DND-41 (cell line): ENCODE results near the gene SIPA1L3.

ENCODE experiments used
- ATAC-seq: fragments of 200-7000 bp; cut with Tn5 transposase; 3 replicates; pipeline ENCODE4 v1.9.1; 2021; ENCODE audit warnings: low read depth; ENCODE audit not compliant: insufficient read depth
- DNase-seq: peaks from one replicate; pipeline ENCODE4 v3.0.0-alpha.2; 2020
- H2AFZ ChIP-seq: 2 replicates; pipeline ENCODE4 v1.6.0; 2012; ENCODE audit warnings: low read depth, low read length
- H3K27ac ChIP-seq: 2 replicates; pipeline ENCODE4 v1.5.1; 2012; ENCODE audit warnings: low read length, inconsistent platforms
- H3K27me3 ChIP-seq: fragments of 200-600 bp; sonication (generic); 2 replicates; pipeline ENCODE4 v1.6.0; 2012; ENCODE audit warnings: low read length, mild to moderate bottlenecking, inconsistent platforms; ENCODE audit not compliant: insufficient read depth, poor library complexity
- H3K36me3 ChIP-seq: 2 replicates; pipeline ENCODE4 v1.5.1; 2012; ENCODE audit warnings: low read length, inconsistent platforms; ENCODE audit not compliant: insufficient read depth
- H3K4me1 ChIP-seq: 2 replicates; pipeline ENCODE4 v1.5.1; 2012; ENCODE audit warnings: mild to moderate bottlenecking, low read length; ENCODE audit not compliant: insufficient read depth
- H3K4me2 ChIP-seq: 2 replicates; pipeline ENCODE4 v1.6.0; 2012; ENCODE audit warnings: mild to moderate bottlenecking, moderate library complexity, low read length, inconsistent platforms; ENCODE audit not compliant: insufficient read depth
- H3K4me3 ChIP-seq, 2 experiments: fragments of 200-600 bp in 1 of 2; shearing (Covaris generic) in 1 of 2; 2 replicates each; pipeline ENCODE4 v1.5.1; 2012 to 2016; ENCODE audit warnings: inconsistent platforms in 2 of 2, low read length in 2 of 2, mild to moderate bottlenecking in 2 of 2, low read depth in 1 of 2, moderate library complexity in 1 of 2
- H3K79me2 ChIP-seq: 2 replicates; pipeline ENCODE4 v1.6.0; 2012; ENCODE audit warnings: low read length, inconsistent platforms; ENCODE audit not compliant: insufficient read depth
- H3K9ac ChIP-seq: 2 replicates; pipeline ENCODE4 v1.6.0; 2012; ENCODE audit warnings: low read depth, mild to moderate bottlenecking, inconsistent platforms, low read length, moderate library complexity
- H3K9me3 ChIP-seq: 2 replicates; pipeline ENCODE4 v1.5.1; 2012; ENCODE audit warnings: low read length, moderate library complexity, mild to moderate bottlenecking, inconsistent platforms; ENCODE audit not compliant: insufficient read depth, severe bottlenecking
- H4K20me1 ChIP-seq: 2 replicates; pipeline ENCODE4 v1.6.0; 2012; ENCODE audit warnings: low read length; ENCODE audit not compliant: insufficient read depth
- CTCF ChIP-seq: IDR thresholded peaks from 2 replicates; pipeline ENCODE4 v1.5.1; 2012; ENCODE audit warnings: borderline replicate concordance, low read length, moderate library complexity, mild to moderate bottlenecking; ENCODE audit not compliant: poor library complexity, severe bottlenecking; ENCODE audit errors: extremely low read depth
- EZH2 ChIP-seq: IDR thresholded peaks from 3 replicates; pipeline ENCODE4 v1.6.1; 2012; ENCODE audit warnings: borderline replicate concordance, low read depth, mild to moderate bottlenecking, moderate library complexity, low read length, inconsistent platforms; ENCODE audit not compliant: severe bottlenecking

Gene SIPA1L3

GRCh38 chr19:38145623-38146022, 238.6 kb downstream of the SIPA1L3 start:
- ATAC-seq (no peak), DNase-seq (no peak)
- no peak overlapping the region for H2AFZ ChIP-seq
- no peak overlapping the region for H3K9ac ChIP-seq
- no peaks in the 10 kb centered on the region for H3K4me1 ChIP-seq
- no peak for TF ChIP-seq CTCF
- no peak for TF ChIP-seq EZH2
- H3K4me3 ChIP-seq, result no peak overlapping the region
- H4K20me1 ChIP-seq, result no peaks in the 10 kb centered on the region
- H3K9me3 ChIP-seq, result no peaks in the 10 kb centered on the region
- H3K27ac ChIP-seq, result no peak overlapping the region
- no peak overlapping the region for H3K4me2 ChIP-seq
- peaks cover 5% of the 10 kb centered on the region; the same call in 1 of the 2 replicates for H3K36me3 ChIP-seq
- H3K27me3 ChIP-seq, result no peaks in the 10 kb centered on the region
- H3K79me2 ChIP-seq, result no peaks in the 10 kb centered on the region

GRCh38 chr19:38148337-38148736, 241.3 kb downstream of the SIPA1L3 start:
- DNase-seq (no peak), ATAC-seq (no peak)
- H3K79me2 ChIP-seq, result no peaks in the 10 kb centered on the region
- peaks cover 21% of the 10 kb centered on the region for H3K36me3 ChIP-seq
- no peak overlapping the region for H3K4me3 ChIP-seq
- no peaks in the 10 kb centered on the region for H3K27me3 ChIP-seq
- H2AFZ ChIP-seq, result no peak overlapping the region
- no peak overlapping the region for H3K4me2 ChIP-seq
- no peaks in the 10 kb centered on the region for H3K4me1 ChIP-seq
- H3K27ac ChIP-seq, result no peak overlapping the region
- no peak overlapping the region for H3K9ac ChIP-seq
- TF ChIP-seq EZH2, result no peak
- TF ChIP-seq CTCF, result no peak
- no peaks in the 10 kb centered on the region for H3K9me3 ChIP-seq
- H4K20me1 ChIP-seq, result no peaks in the 10 kb centered on the region

GRCh38 chr19:38149661-38150061, 242.7 kb downstream of the SIPA1L3 start:
- Histone ChIP-seq H3K27me3 (no peaks in the 10 kb centered on the region), H2AFZ (no peak overlapping the region), H3K9ac (no peak overlapping the region), H3K4me3 (no peak overlapping the region), H3K9me3 (no peaks in the 10 kb centered on the region), H3K36me3 (peaks cover 21% of the 10 kb centered on the region), H3K4me1 (no peaks in the 10 kb centered on the region), H4K20me1 (no peaks in the 10 kb centered on the region), H3K27ac (no peak overlapping the region), H3K4me2 (no peak overlapping the region), H3K79me2 (no peaks in the 10 kb centered on the region)
- DNase-seq, result no peak
- TF ChIP-seq CTCF (no peak), EZH2 (no peak)
- no peak for ATAC-seq

- no peaks in the 10 kb centered on the region for H4K20me1 ChIP-seq
- no peak overlapping the region for H3K4me2 ChIP-seq
- no peak for ATAC-seq
- H3K36me3 ChIP-seq, result peaks cover 21% of the 10 kb centered on the region
- H3K27me3 ChIP-seq, result no peaks in the 10 kb centered on the region
- H3K4me3 ChIP-seq, result no peak overlapping the region
- H3K4me1 ChIP-seq, result no peaks in the 10 kb centered on the region
- H3K9me3 ChIP-seq, result no peaks in the 10 kb centered on the region
- H3K27ac ChIP-seq, result no peak overlapping the region
- TF ChIP-seq EZH2 (no peak), CTCF (no peak)
- no peak overlapping the region for H3K9ac ChIP-seq
- H2AFZ ChIP-seq, result no peak overlapping the region
- H3K79me2 ChIP-seq, result no peaks in the 10 kb centered on the region
- DNase-seq, result no peak
Measured at GRCh38 chr19:38151242-38151641, 244.2 kb downstream of the SIPA1L3 start.
